Activated CD4-positive, alpha-beta T cell treated with anti-CD3 and anti-CD28 coated beads, Interleukin-2, Interleukin-6, amounts not matched to agents 100 ng/mL and 50 ng/mL, durations not matched to agents 16 hours and 8 hours (primary cell): ENCODE data around the gene TARS3.

Source experiments
- DNase-seq: peaks from one replicate; pipeline ENCODE4 v3.0.0-alpha.2; 2020

Gene TARS3

GRCh38 chr15:101618851-101619614, 105.2 kb downstream of the TARS3 start:
- DNase-seq, result no peak

- DNase-seq, result no peak
Measured at GRCh38 chr15:101618076-101618475, 106.2 kb downstream of the TARS3 start.

GRCh38 chr15:101617390-101617965, 106.8 kb downstream of the TARS3 start:
- DNase-seq, result no peak

GRCh38 chr15:101615986-101616848, 108.1 kb downstream of the TARS3 start:
- no peak for DNase-seq

GRCh38 chr15:101615414-101615985, 108.8 kb downstream of the TARS3 start:
- no peak for DNase-seq

GRCh38 chr15:101614761-101615160, 109.5 kb downstream of the TARS3 start:
- no peak for DNase-seq

- DNase-seq, result no peak
Measured at GRCh38 chr15:101614001-101614585, 110.2 kb downstream of the TARS3 start.

GRCh38 chr15:101613130-101614000, 110.9 kb downstream of the TARS3 start:
- DNase-seq, result no peak

GRCh38 chr15:101612676-101613075, 111.6 kb downstream of the TARS3 start:
- no peak for DNase-seq

- DNase-seq, result no peak
Measured at GRCh38 chr15:101611580-101612299, 112.5 kb downstream of the TARS3 start.

- DNase-seq, result no peak
Measured at GRCh38 chr15:101611007-101611406, 113.3 kb downstream of the TARS3 start.

- DNase-seq, result no peak
Measured at GRCh38 chr15:101610611-101611000, 113.7 kb downstream of the TARS3 start.

GRCh38 chr15:101609742-101610610, 114.3 kb downstream of the TARS3 start:
- DNase-seq, result no peak

GRCh38 chr15:101608201-101608600, 116.1 kb downstream of the TARS3 start:
- DNase-seq, result no peak

- DNase-seq, result no peak
Measured at GRCh38 chr15:101607108-101607507, 117.2 kb downstream of the TARS3 start.

- no peak for DNase-seq
Measured at GRCh38 chr15:101604124-101604874, 120.0 kb downstream of the TARS3 start.
